Tibial nerve (tissue), 4 donors: Measurements from ENCODE around the gene FDPS. TPM values are rescaled to one million over a fixed set of nuclear protein-coding genes. Genes with fewer than 3 reads are reported as not detected.

Source experiments
- DNase-seq, 2 donors: peaks; one replicate each; pipeline ENCODE4 v3.0.0-alpha.2; 2019; ENCODE audit warnings: low spot score in 2 of 2
- H3K27ac ChIP-seq, 4 donors: fragments of 200-600 bp; sonication (generic) in 3 of 4; one replicate each; pipeline ENCODE4 v1.5.1; 2017 to 2019; ENCODE audit warnings: mild to moderate bottlenecking in 1 of 4
- H3K27me3 ChIP-seq, 2 donors: fragments of 200-600 bp; sonication (generic) in 1 of 2; one replicate each; pipeline versions ENCODE4 v1.5.1 to v1.6.0; 2017 to 2019
- H3K36me3 ChIP-seq, 3 donors: fragments of 200-600 bp; sonication (generic); one replicate each; pipeline ENCODE4 v1.5.1; 2018 to 2019
- H3K4me1 ChIP-seq, 4 donors: fragments of 200-600 bp; sonication (generic) in 3 of 4; one replicate each; pipeline ENCODE4 v1.5.1; 2017 to 2019
- H3K4me3 ChIP-seq, 4 donors: fragments of 200-600 bp; sonication (generic) in 3 of 4; one replicate each; pipeline ENCODE4 v1.5.1; 2017 to 2019; ENCODE audit warnings: mild to moderate bottlenecking in 1 of 4, moderate library complexity in 1 of 4
- H3K9me3 ChIP-seq, 4 donors: fragments of 200-600 bp; sonication (generic) in 3 of 4; one replicate each; pipeline ENCODE4 v1.5.1; 2017 to 2019
- EP300 ChIP-seq, 2 donors: sonication (generic); formaldehyde crosslinking; IDR thresholded peaks; one replicate each; pipeline ENCODE4 v1.6.1; 2017; ENCODE audit warnings: antibody characterized with exemption in 2 of 2, mild to moderate bottlenecking in 1 of 2
- POLR2A ChIP-seq, 2 donors: fragments of 450-650 bp; IDR thresholded peaks; one replicate each; pipeline ENCODE4 v1.6.1; 2017; ENCODE audit warnings: antibody characterized with exemption in 2 of 2, mild to moderate bottlenecking in 2 of 2, moderate library complexity in 2 of 2
- WGBS, 2 donors: methylation state at CpG; one replicate each; pipeline ENCODE4 v1.1.5; 2018; 5-methylcytosine and 5-hydroxymethylcytosine counted together
- total RNA-seq, 4 donors: library from RNA; depleted of rRNA; stranded (reverse); fragments of >200 nt; gene quantifications; one replicate each; pipeline ENCODE4 v1.1.0, GENCODE V29; 2016
- TF ChIP-seq, protein P1 (sequence below), 5 experiments: fragments of 200-600 bp in 3 of 5; fragments of 450-650 bp in 2 of 5; sonication (generic) in 3 of 5; IDR thresholded peaks; one replicate each; pipeline ENCODE4 v1.5.1; 2016 to 2019; ENCODE audit warnings: antibody characterized with exemption in 5 of 5, mild to moderate bottlenecking in 3 of 5, moderate library complexity in 2 of 5

Gene FDPS
- total RNA-seq, 4 donors from 2014 or later = 88.2 to 143 (median 125) TPM

DNA sequence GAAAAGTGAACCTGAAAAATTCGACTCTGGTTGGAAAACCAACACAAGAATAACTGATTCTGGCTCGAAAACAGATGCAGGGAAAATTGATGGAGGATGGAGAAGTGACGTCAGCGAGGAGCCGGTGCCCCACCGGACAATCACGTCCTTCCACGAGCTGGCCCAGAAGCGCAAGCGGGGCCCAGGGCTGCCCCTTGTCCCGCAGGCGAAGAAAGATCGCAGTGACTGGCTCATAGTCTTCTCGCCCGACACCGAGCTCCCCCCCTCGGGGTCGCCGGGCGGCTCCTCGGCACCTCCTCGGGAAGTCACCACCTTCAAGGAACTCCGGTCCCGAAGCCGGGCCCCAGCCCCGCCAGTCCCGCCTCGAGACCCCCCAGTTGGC lies 13.9 kb downstream of the FDPS start:
- peak overlapping the region; percentile 96 to 100 (median 98) for H3K27ac ChIP-seq
- H3K4me1 ChIP-seq = peaks cover 0 to 53% (median 25%) of the 10 kb centered on the region in 4 donors
- H3K27me3 ChIP-seq = no peaks in the 10 kb centered on the region
- TF ChIP-seq, protein P1, sequence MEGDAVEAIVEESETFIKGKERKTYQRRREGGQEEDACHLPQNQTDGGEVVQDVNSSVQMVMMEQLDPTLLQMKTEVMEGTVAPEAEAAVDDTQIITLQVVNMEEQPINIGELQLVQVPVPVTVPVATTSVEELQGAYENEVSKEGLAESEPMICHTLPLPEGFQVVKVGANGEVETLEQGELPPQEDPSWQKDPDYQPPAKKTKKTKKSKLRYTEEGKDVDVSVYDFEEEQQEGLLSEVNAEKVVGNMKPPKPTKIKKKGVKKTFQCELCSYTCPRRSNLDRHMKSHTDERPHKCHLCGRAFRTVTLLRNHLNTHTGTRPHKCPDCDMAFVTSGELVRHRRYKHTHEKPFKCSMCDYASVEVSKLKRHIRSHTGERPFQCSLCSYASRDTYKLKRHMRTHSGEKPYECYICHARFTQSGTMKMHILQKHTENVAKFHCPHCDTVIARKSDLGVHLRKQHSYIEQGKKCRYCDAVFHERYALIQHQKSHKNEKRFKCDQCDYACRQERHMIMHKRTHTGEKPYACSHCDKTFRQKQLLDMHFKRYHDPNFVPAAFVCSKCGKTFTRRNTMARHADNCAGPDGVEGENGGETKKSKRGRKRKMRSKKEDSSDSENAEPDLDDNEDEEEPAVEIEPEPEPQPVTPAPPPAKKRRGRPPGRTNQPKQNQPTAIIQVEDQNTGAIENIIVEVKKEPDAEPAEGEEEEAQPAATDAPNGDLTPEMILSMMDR (IDR thresholded peaks at IDR 0.05) = no peak
- TF ChIP-seq POLR2A (IDR thresholded peaks at IDR 0.05) (no peak), EP300 (IDR thresholded peaks at IDR 0.05) (no peak)
- peaks cover 0 to 34% (median 4%) of the 10 kb centered on the region in 3 donors for H3K36me3 ChIP-seq
- H3K9me3 ChIP-seq = no peaks in the 10 kb centered on the region
- H3K4me3 ChIP-seq = peak overlapping the region; percentile 53 to 89 (median 64)
- no peak for DNase-seq
- WGBS, 2 donors = 1% methylated on average over 27 to 28 of the region's 28 CpGs

DNA sequence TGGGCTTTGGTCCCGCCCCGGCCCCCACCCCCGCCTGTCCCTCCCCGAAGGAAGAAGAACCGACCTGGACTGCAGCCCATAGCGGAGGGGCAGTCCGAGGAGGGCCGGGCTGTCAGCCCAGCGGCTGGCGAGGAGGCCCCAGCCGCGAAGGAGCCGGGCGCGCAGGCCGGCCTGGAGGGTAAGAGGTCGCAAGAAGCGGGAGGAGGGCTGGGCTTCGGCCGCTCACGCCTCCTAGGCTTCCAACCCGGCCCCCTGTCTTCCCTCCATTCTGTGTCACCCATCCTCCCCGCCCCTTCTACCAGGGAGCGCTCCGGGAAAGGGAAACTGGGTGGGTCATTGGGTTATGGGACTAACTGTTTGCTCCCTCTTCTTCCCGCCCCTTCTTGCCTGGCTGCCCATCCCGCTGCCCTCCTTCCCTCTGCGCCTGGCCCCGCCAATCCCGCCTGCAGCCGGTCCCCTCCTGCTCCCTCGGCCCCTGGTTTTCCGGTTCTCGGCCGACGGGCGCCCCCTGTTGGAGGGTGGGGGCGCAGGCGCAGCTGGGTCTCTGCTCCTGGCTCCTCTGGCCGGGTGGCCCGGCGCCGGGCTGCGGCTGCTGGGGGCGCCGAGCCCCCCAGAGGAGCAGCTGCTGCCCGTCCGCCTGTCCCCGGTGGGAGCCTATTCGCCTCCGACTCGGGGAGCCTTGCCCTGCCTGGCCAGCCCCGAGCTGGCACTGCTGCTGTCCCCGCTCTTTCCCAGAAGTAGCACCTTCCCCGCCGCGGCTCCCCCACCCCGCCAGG lies 14.5 kb downstream of the FDPS start:
- Histone ChIP-seq H3K4me1 (peaks cover 0 to 53% (median 25%) of the 10 kb centered on the region in 4 donors), H3K36me3 (peaks cover 0 to 34% (median 2%) of the 10 kb centered on the region in 3 donors), H3K27ac (peak overlapping the region; percentile 96 to 100 (median 98)), H3K27me3 (no peaks in the 10 kb centered on the region), H3K4me3 (peak overlapping the region; percentile 53 to 89 (median 64)), H3K9me3 (no peaks in the 10 kb centered on the region)
- TF ChIP-seq EP300 (IDR thresholded peaks at IDR 0.05) (peak; percentile 33 to 80), POLR2A (IDR thresholded peaks at IDR 0.05) (peak; percentile 40 to 47)
- TF ChIP-seq, protein P1 (IDR thresholded peaks at IDR 0.05) = peak; percentile 98 to 99 (median 98)
- DNase-seq = peak; percentile 80 to 87
- 1% methylated on average over 34 to 41 of the region's 58 CpGs for WGBS, 2 donors

DNA sequence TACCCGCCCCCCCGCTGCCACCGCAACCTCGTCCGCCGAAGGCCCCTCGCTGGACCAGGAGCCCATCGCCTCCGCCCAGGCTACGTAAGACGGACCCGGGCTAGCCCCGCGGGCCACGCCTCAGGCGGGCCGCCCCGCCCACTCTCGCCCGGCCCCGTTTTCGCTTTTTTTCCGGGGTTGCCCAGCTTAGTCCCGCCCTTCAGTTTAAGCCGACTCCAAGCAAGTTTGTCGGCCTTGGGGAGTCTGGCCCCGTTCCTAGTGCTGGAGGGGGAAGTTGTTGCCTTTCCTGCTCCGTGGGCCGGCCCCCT lies 15.0 kb downstream of the FDPS start:
- H3K4me1 ChIP-seq = peaks cover 0 to 53% (median 25%) of the 10 kb centered on the region in 4 donors
- no peak for TF ChIP-seq EP300 (IDR thresholded peaks at IDR 0.05)
- TF ChIP-seq, protein P1 (IDR thresholded peaks at IDR 0.05) = no peak
- no peak for TF ChIP-seq POLR2A (IDR thresholded peaks at IDR 0.05)
- no peaks in the 10 kb centered on the region for H3K9me3 ChIP-seq
- 1% methylated on average over 13 to 24 of the region's 29 CpGs for WGBS, 2 donors
- H3K36me3 ChIP-seq = peaks cover 0 to 34% (median 0%) of the 10 kb centered on the region in 3 donors
- H3K27me3 ChIP-seq = no peaks in the 10 kb centered on the region
- H3K4me3 ChIP-seq = peak overlapping the region; percentile 53 to 89 (median 64)
- peak overlapping the region; percentile 96 to 100 (median 98) for H3K27ac ChIP-seq
- DNase-seq = peak; percentile 80 to 83

DNA sequence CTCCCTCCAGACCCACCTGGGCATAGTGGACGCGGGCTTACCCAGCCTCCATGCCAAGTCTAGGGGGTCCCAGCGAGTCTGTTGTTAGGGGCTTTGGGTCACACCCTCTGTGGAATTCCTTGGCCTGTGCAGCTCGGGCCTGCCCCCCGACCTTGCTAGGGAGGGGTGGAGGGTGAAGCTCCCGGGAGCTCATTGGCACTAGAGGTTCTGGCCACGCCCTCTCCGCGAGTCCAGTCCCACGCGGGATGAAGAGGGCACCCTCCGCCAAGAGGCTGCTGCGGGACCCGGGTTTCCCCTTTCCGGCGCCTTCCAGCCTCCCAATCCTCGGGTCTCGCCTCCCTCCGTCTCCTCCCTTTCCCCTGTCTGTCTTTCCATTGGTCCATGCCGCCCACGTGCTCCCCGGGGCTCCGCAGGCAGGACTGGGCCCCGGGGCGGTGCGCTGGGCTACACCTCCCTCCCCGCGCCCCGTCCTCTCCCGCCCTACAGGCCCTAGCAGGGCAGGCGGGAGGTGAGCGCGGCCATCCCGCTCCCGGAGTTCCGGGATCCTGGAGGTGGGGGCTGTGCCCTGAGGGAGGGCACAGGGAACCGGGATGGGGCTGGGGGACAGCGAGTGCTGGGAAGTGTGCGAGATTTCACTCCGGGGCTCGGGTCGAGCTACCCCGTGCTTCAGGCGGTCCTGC lies 15.5 kb downstream of the FDPS start:
- Histone ChIP-seq H3K9me3 (no peaks in the 10 kb centered on the region), H3K36me3 (peaks cover 0 to 37% (median 0%) of the 10 kb centered on the region in 3 donors), H3K27me3 (no peaks in the 10 kb centered on the region), H3K4me1 (peaks cover 0 to 53% (median 25%) of the 10 kb centered on the region in 4 donors), H3K27ac (peak overlapping the region; percentile 96 to 100 (median 98)), H3K4me3 (peak overlapping the region; percentile 53 to 89 (median 64))
- DNase-seq = peak; percentile 92 to 93
- peak in 1 of 2 donors; percentile 75 for TF ChIP-seq EP300 (IDR thresholded peaks at IDR 0.05)
- TF ChIP-seq, protein P1 (IDR thresholded peaks at IDR 0.05) = peak in 1 of 5 experiments; percentile 32
- TF ChIP-seq POLR2A (IDR thresholded peaks at IDR 0.05) = peak; percentile 39 to 65
- whole genome bisulfite sequencing, 2 donors = 0 to 1% methylated on average over 23 to 32 of the region's 44 CpGs
